RPMI7951 (cell line): ENCODE results near the gene PYY. TPM values are rescaled to one million over a fixed set of nuclear protein-coding genes. Genes with fewer than 3 reads are reported as not detected.
A peak's percentile ranks its signal among the peaks of the same experiment; 100 is the strongest.
"Not testable (repeated sequence)": the region's sequence is repeated elsewhere in the genome, so short reads cannot be mapped to it uniquely, and the experiment has no call there.

ENCODE experiments used
- DNase-seq: peaks from one replicate; pipeline ENCODE4 v3.0.0-alpha.2; 2012; ENCODE audit warnings: low read depth
- total RNA-seq: library from RNA; depleted of rRNA; stranded (reverse); fragments of >200 nt; shearing (Covaris generic); gene quantifications from 2 replicates; pipeline ENCODE4 v1.2.3, GENCODE V29; 2014

PYY gene
- total RNA-seq, 1 experiment from 2014 or later: not detected

GRCh38 chr17:43946781-43947180, 7.0 kb downstream of the PYY start:
- no peak for DNase-seq

- peak; percentile 53 for DNase-seq
Observed at GRCh38 chr17:43945074-43945829, 8.5 kb downstream of the PYY start.

- no peak for DNase-seq
Observed at GRCh38 chr17:43942051-43942685, 11.6 kb downstream of the PYY start, which contains the start of gene PPY. PPY (minus strand) TSS chr17:43942476; CDS start chr17:43941654, 822 bp downstream.

- peak; percentile 25 for DNase-seq
Observed at GRCh38 chr17:43940630-43941029, 13.1 kb downstream of the PYY start.

GRCh38 chr17:43939886-43940285, 13.9 kb downstream of the PYY start:
- DNase-seq: no peak

- not testable (repeated sequence) for DNase-seq
Observed at GRCh38 chr17:43939452-43939851, 14.3 kb downstream of the PYY start.

GRCh38 chr17:43938838-43939182, 14.9 kb downstream of the PYY start:
- DNase-seq: no peak

GRCh38 chr17:43936434-43936833, 17.3 kb downstream of the PYY start:
- DNase-seq: no peak

- no peak for DNase-seq
Observed at GRCh38 chr17:43935926-43936261, 17.8 kb downstream of the PYY start.

- DNase-seq: no peak
Observed at GRCh38 chr17:43935204-43935925, 18.4 kb downstream of the PYY start.

- DNase-seq: no peak
Observed at GRCh38 chr17:43932923-43933322, 20.8 kb downstream of the PYY start.

- no peak for DNase-seq
Observed at GRCh38 chr17:43932357-43932756, 21.4 kb downstream of the PYY start.

GRCh38 chr17:43931062-43931571, 22.6 kb downstream of the PYY start:
- DNase-seq: no peak

- no peak for DNase-seq
Observed at GRCh38 chr17:43928609-43929008, 25.1 kb downstream of the PYY start.

- not testable (repeated sequence) for DNase-seq
Observed at GRCh38 chr17:43927929-43928328, 25.8 kb downstream of the PYY start.

- DNase-seq: no peak
Observed at GRCh38 chr17:43927060-43927864, 26.5 kb downstream of the PYY start.

- no peak for DNase-seq
Observed at GRCh38 chr17:43924558-43924957, 29.2 kb downstream of the PYY start.

- DNase-seq: no peak
Observed at GRCh38 chr17:43920500-43921095, 33.1 kb downstream of the PYY start.

GRCh38 chr17:43918026-43918389, 35.7 kb downstream of the PYY start:
- no peak for DNase-seq

GRCh38 chr17:43917348-43918025, 36.3 kb downstream of the PYY start:
- DNase-seq: peak; percentile 34

- no peak for DNase-seq
Observed at GRCh38 chr17:43917016-43917347, 36.8 kb downstream of the PYY start.
